ENCODE results near the gene L3HYPDH. TPM values are rescaled to one million over a fixed set of nuclear protein-coding genes. Genes with fewer than 3 reads are reported as not detected.

The L3HYPDH gene
- polyA plus RNA-seq, 1 experiment = 28.0 TPM

GRCh38 chr14:59428581-59429012 lies 55.6 kb downstream of the L3HYPDH start:
- CTCF ChIA-PET = interaction anchor here (0.6 to 2.1 kb wide), 11 partner anchors 9 to 305 kb away, joined by 3 to 11 read pairs (median 5); partner anchors contain the start of gene DAAM1

GRCh38 chr14:59427653-59428580 lies 56.3 kb downstream of the L3HYPDH start:
- Histone ChIP-seq H3K27me3 (ENCODE audit: control insufficient read depth, insufficient read depth, low read length) (no peaks in the 10 kb centered on the region), H3K4me3 (ENCODE audit: low read depth, low read length) (no peak overlapping the region), H3K36me3 (ENCODE audit: control insufficient read depth, insufficient read depth, low read length) (no peaks in the 10 kb centered on the region)
- ChIA-PET POLR2A (no interaction called here), CTCF (interaction anchor here (0.8 to 2.1 kb wide), 9 partner anchors 9 to 304 kb away, joined by 3 to 11 read pairs (median 6); partner anchors contain the start of gene DAAM1)
- TF ChIP-seq CTCF (IDR thresholded peaks at IDR 0.05; ENCODE audit: insufficient read depth, low read depth, low read length) = no peak
- DNase-seq (ENCODE audit: low read depth) = no peak

More at GRCh38 chr14:59428581-59429012, 55.6 kb downstream of the L3HYPDH start:
- no peaks in the 10 kb centered on the region for H3K36me3 ChIP-seq (ENCODE audit: control insufficient read depth, insufficient read depth, low read length)
- no peak overlapping the region for H3K4me3 ChIP-seq (ENCODE audit: low read depth, low read length)
- POLR2A ChIA-PET = no interaction called here
- TF ChIP-seq CTCF (IDR thresholded peaks at IDR 0.05; ENCODE audit: insufficient read depth, low read depth, low read length) = peak; percentile 43
- H3K27me3 ChIP-seq (ENCODE audit: control insufficient read depth, insufficient read depth, low read length) = no peaks in the 10 kb centered on the region
- DNase-seq (ENCODE audit: low read depth) = no peak

GRCh38 chr14:59425322-59425935 lies 58.8 kb downstream of the L3HYPDH start:
- 0 out of 2 replicates have a peak, but pooled peaks have one; percentile 12 for TF ChIP-seq CTCF (IDR thresholded peaks at IDR 0.05; ENCODE audit: insufficient read depth, low read depth, low read length)
- ChIA-PET CTCF (interaction anchor here (0.6 to 1.4 kb wide), 6 partner anchors 8 to 1216 kb away, joined by 3 to 4 read pairs (median 3); no protein-coding TSS in a partner anchor), POLR2A (interaction anchor here (0.6 kb wide), 1 partner anchor 49 kb away, joined by 4 read pairs; no protein-coding TSS in a partner anchor)
- no peak overlapping the region for H3K4me3 ChIP-seq (ENCODE audit: low read depth, low read length)
- no peak for DNase-seq (ENCODE audit: low read depth)
- no peaks in the 10 kb centered on the region for H3K27me3 ChIP-seq (ENCODE audit: control insufficient read depth, insufficient read depth, low read length)
- H3K36me3 ChIP-seq (ENCODE audit: control insufficient read depth, insufficient read depth, low read length) = no peaks in the 10 kb centered on the region

GRCh38 chr14:59424341-59425071 lies 59.7 kb downstream of the L3HYPDH start:
- no peak for DNase-seq (ENCODE audit: low read depth)
- TF ChIP-seq CTCF (IDR thresholded peaks at IDR 0.05; ENCODE audit: insufficient read depth, low read depth, low read length) = no peak
- POLR2A ChIA-PET = no interaction called here

More at GRCh38 chr14:59424341-59425071, 59.7 kb downstream of the L3HYPDH start:
- Histone ChIP-seq H3K36me3 (ENCODE audit: control insufficient read depth, insufficient read depth, low read length) (no peaks in the 10 kb centered on the region), H3K27me3 (ENCODE audit: control insufficient read depth, insufficient read depth, low read length) (no peaks in the 10 kb centered on the region), H3K4me3 (ENCODE audit: low read depth, low read length) (no peak overlapping the region)
- CTCF ChIA-PET = interaction anchor here (0.9 to 1.4 kb wide), 5 partner anchors 9 to 268 kb away, joined by 3 to 4 read pairs (median 3); no protein-coding TSS in a partner anchor

Other genes with a start within 250 kb of the L3HYPDH start
- 1.3 and 1.6 TPM in 2 replicates for gene GPR135, start 19.0 kb downstream of the L3HYPDH start, polyA plus RNA-seq (2011; rRNA removed)
- gene JKAMP, start 109 bp upstream of the L3HYPDH start, polyA plus RNA-seq (2011; rRNA removed) = 93.4 and 174 TPM in 2 replicates
- not detected in 2 replicates for gene CCDC175, start 92.4 kb upstream of the L3HYPDH start, polyA plus RNA-seq (2011; rRNA removed)